HG03066 (cell line): ENCODE measurements around the gene HIVEP1.

Source experiments
- ATAC-seq: cut with Tn5 transposase; IDR thresholded peaks from one replicate; pipeline ENCODE4 v1.9.1; 2021; ENCODE audit warnings: low read depth; ENCODE audit not compliant: unreplicated experiment

The HIVEP1 gene

GRCh38 chr6:12039540-12040459, 27.7 kb downstream of the HIVEP1 start:
- ATAC-seq = no peak

- no peak for ATAC-seq
Observed at GRCh38 chr6:12047304-12047703, 35.2 kb downstream of the HIVEP1 start.

- ATAC-seq = no peak
Observed at GRCh38 chr6:12047792-12048432, 35.8 kb downstream of the HIVEP1 start.

GRCh38 chr6:12048609-12049008, 36.5 kb downstream of the HIVEP1 start:
- no peak for ATAC-seq

GRCh38 chr6:12049165-12049564, 37.1 kb downstream of the HIVEP1 start:
- ATAC-seq = no peak

GRCh38 chr6:12051861-12052368, 39.8 kb downstream of the HIVEP1 start:
- ATAC-seq = peak; percentile 87

- no peak for ATAC-seq
Observed at GRCh38 chr6:12058172-12058961, 46.3 kb downstream of the HIVEP1 start.

- ATAC-seq = peak; percentile 79
Observed at GRCh38 chr6:12060780-12061609, 48.9 kb downstream of the HIVEP1 start.

- no peak for ATAC-seq
Observed at GRCh38 chr6:12062605-12063004, 50.5 kb downstream of the HIVEP1 start.

GRCh38 chr6:12064131-12064530, 52.0 kb downstream of the HIVEP1 start:
- no peak for ATAC-seq

GRCh38 chr6:12064538-12065071, 52.5 kb downstream of the HIVEP1 start:
- ATAC-seq = no peak

GRCh38 chr6:12065321-12066140, 53.4 kb downstream of the HIVEP1 start:
- no peak for ATAC-seq

GRCh38 chr6:12066297-12066696, 54.2 kb downstream of the HIVEP1 start:
- ATAC-seq = no peak

GRCh38 chr6:12068899-12069557, 56.9 kb downstream of the HIVEP1 start:
- ATAC-seq = no peak

GRCh38 chr6:12069891-12070529, 57.9 kb downstream of the HIVEP1 start:
- no peak for ATAC-seq

- no peak for ATAC-seq
Observed at GRCh38 chr6:12071064-12071615, 59.0 kb downstream of the HIVEP1 start.

GRCh38 chr6:12075067-12075563, 63.0 kb downstream of the HIVEP1 start:
- no peak for ATAC-seq
